HL-60 (cell line): Measurements from ENCODE around the gene AMZ1.

Experiments
- POLR2AphosphoS5 ChIP-seq: IDR thresholded peaks from 2 replicates; pipeline ENCODE4 v1.6.1; 2012; ENCODE audit warnings: low read depth
- REST ChIP-seq: IDR thresholded peaks from 2 replicates; pipeline ENCODE4 v1.6.1; 2012; ENCODE audit warnings: low read depth; ENCODE audit not compliant: insufficient replicate concordance
- TF ChIP-seq, protein P1 (sequence below): IDR thresholded peaks from one replicate; pipeline ENCODE4 v1.5.1; 2011; ENCODE audit warnings: low read length, control low read depth, inconsistent platforms; ENCODE audit not compliant: insufficient read depth

DNA sequence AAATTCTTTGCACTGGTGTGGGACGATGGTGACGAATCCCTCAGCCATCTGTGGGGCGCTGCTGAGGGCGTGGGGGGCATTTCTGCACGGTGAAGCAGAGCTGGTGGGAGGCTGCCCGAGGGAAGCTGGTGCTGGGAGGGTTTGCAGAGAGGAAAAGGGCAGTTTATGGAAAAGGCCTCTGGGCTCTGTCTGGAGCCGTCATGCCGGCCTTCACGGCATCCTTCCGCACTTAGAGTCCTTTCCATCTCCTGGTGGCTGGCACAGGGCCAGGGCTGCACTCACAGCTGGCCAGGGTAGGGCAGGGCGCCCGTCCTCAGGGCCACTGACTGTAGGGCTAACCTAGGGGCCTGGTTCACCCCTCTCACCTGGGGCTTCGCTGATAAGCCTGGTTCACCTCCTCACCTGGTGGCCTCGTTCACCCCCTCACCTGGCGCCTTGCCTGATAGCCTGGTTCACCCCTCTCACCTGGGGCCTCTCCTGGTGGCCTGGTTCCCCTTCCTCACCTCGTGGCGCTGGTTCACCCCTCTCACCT, 598 bp upstream of the AMZ1 start:
- TF ChIP-seq, protein P1, sequence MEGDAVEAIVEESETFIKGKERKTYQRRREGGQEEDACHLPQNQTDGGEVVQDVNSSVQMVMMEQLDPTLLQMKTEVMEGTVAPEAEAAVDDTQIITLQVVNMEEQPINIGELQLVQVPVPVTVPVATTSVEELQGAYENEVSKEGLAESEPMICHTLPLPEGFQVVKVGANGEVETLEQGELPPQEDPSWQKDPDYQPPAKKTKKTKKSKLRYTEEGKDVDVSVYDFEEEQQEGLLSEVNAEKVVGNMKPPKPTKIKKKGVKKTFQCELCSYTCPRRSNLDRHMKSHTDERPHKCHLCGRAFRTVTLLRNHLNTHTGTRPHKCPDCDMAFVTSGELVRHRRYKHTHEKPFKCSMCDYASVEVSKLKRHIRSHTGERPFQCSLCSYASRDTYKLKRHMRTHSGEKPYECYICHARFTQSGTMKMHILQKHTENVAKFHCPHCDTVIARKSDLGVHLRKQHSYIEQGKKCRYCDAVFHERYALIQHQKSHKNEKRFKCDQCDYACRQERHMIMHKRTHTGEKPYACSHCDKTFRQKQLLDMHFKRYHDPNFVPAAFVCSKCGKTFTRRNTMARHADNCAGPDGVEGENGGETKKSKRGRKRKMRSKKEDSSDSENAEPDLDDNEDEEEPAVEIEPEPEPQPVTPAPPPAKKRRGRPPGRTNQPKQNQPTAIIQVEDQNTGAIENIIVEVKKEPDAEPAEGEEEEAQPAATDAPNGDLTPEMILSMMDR, result no peak
- TF ChIP-seq POLR2AphosphoS5 (no peak), REST (no peak)
